Pancreas (tissue), 10 donors: ENCODE results near the gene WWC1. TPM values are rescaled to one million over a fixed set of nuclear protein-coding genes. Genes with fewer than 3 reads are reported as not detected.

ENCODE experiments used
- ATAC-seq, 4 donors: fragments of 200-7000 bp; cut with Tn5 transposase; one replicate each; pipeline versions ENCODE4 v1.8.0 to v1.9.1; 2020; ENCODE audit warnings: mild to moderate bottlenecking in 4 of 4, moderate library complexity in 4 of 4
- DNase-seq, 6 donors: peaks; one replicate each; pipeline ENCODE4 v3.0.0-alpha.2; 2020
- FAIRE-seq: peaks from 2 replicates; lab custom pipeline; 2012; peaks lifted over from hg19 to GRCh38; lab: Jason Lieb, UNC
- H3K27ac ChIP-seq, 4 donors: fragments of 200-600 bp; sonication (generic); 1 replicate in 3 of 4; 2 replicates in 1 of 4; pipeline versions ENCODE4 v1.5.0 to v1.8.0; 2020
- H3K27me3 ChIP-seq, 4 donors: fragments of 200-600 bp; one replicate each; pipeline ENCODE4 v1.8.0; 2021
- H3K36me3 ChIP-seq, 3 donors: fragments of 200-600 bp; sonication (generic) in 1 of 3; one replicate each; pipeline versions ENCODE4 v1.5.0 to v1.8.0; 2020 to 2021
- H3K4me1 ChIP-seq, 3 donors: fragments of 200-600 bp; one replicate each; pipeline ENCODE4 v1.8.0; 2021
- H3K4me3 ChIP-seq, 4 donors: fragments of 200-600 bp; sonication (generic) in 2 of 4; one replicate each; pipeline versions ENCODE4 v1.5.0 to v1.8.0; 2020 to 2021
- H3K9me3 ChIP-seq, 4 donors: fragments of 200-600 bp; one replicate each; pipeline ENCODE4 v1.8.0; 2021
- CTCF ChIP-seq, 4 donors: fragments of 200-600 bp; sonication (generic) in 3 of 4; IDR thresholded peaks; one replicate each; pipeline versions ENCODE4 v1.5.0 to v1.8.0; 2021; ENCODE audit warnings: antibody characterized with exemption in 4 of 4
- WGBS, 2 donors: extraction: QIAGEN DNeasy Blood & Tissue Kit; methylation state at CpG; one replicate each; pipeline ENCODE4 v1.1.7; 2013; 5-methylcytosine and 5-hydroxymethylcytosine counted together
- intact Hi-C, 3 donors: fragments of 100-400 bp; cut with DNase I; formaldehyde crosslinking; loops; one replicate each; pipeline versions ENCODE4 v1.11.1 to v1.14.2; 2022
- polyA plus RNA-seq, 2 donors: library from polyadenylated mRNA; stranded (reverse); fragments of 200-250 nt; gene quantifications; one replicate each; pipeline ENCODE4 v1.2.3, GENCODE V29; 2013
- total RNA-seq, 6 donors: library from RNA; stranded (reverse); fragmentation: NEBNext Ultra II Directional in 4 of 6; extraction: Animal tissue kit (Norgen Biotek cat#: 25700) in 4 of 6; gene quantifications; one replicate each; pipeline versions ENCODE4 v1.2.1 to v1.2.4, GENCODE V29; 2021 to 2023
- donor health status: healthy with polysubstance abuse.
- donor health status: DM: no; HTN: no; CAD: no; lungs with moderate emphysema.
- donor health status: DM: no; HTN: no; CAD: no.
- donor health status: control.
- donor health status: control.
- donor health status: Bipolar disorder and iron deficiency.
- donor health status: DM: yes; HTN: yes; CAD: no.
- donor health status: DM: no; HTN: no; CAD: no.
- donor health status: DM: no; HTN: no; CAD: no.
- donor health status: DM: yes; HTN: yes; CAD: no.

The WWC1 gene
- total and polyA plus RNA-seq, 8 donors = 35.0 to 54.2 (median 38.7) TPM

DNA sequence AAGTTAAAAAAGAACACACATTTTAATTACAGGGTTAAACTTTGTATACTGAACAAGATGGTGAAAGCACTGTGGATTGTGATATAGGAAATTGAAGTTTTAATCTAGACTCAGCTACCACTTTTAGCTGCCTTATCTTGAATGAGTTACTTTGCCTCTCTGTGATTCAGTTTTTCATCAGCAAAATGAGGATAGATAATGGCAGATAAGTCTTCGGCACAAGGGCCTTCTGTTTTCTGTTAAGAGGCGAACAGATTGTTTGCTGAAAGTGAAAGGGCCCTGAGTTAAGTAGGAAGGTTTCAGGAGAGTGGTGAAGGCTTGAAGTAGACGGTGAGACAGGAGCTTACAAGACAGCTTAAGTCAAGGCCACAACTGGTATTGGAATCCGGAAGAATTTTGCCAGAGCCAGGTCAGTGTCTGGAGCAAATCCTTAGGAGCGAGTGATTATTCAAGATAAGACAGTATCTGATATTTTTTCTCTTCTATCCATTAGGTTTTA lies 202.7 kb downstream of the WWC1 start:
- TF ChIP-seq CTCF (IDR thresholded peaks at IDR 0.05) = no peak
- no peaks in the 10 kb centered on the region for H3K4me1 ChIP-seq
- H3K36me3 ChIP-seq = peaks cover 17 to 72% (median 57%) of the 10 kb centered on the region in 3 donors
- no peaks in the 10 kb centered on the region for H3K9me3 ChIP-seq
- WGBS, 2 donors = 85 to 86% methylated on average over 5 of the region's 5 CpGs
- ATAC-seq = no peak
- DNase-seq = no peak
- H3K27ac ChIP-seq = no peak overlapping the region
- FAIRE-seq = no peak
- no peaks in the 10 kb centered on the region for H3K27me3 ChIP-seq
- no peak overlapping the region for H3K4me3 ChIP-seq
- intact Hi-C loops = no loop called here

DNA sequence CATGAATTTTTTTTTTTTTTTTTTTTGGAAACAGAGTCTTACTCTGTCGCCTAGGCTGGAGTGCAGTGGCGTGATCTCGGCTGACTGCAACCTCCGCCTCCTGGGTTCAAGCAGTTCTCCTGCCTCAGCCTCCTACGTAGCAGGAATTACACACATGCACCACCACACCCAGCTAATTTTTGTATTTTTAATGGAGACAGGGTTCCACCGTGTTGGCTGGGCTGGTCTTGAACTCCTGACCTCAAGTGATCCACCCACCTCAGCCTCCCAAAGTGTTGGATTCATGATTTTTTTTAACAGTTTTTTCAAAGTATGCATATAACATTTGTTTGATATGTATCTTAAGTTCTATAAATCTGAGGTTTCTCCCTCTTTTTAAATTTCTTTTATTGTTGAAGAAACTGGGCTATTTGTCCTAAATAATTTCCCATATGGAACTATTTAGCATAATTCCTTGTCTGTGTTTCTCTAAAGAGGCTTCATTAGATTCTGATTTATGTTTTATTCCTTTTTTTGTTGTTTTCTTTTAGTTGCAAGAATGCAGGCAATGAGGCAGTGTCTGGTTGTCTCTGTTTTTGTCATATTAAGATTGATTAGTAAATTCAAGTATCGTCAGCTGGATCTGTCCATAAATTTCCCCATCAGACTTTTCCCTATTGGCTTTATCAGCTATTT lies 211.3 kb downstream of the WWC1 start:
- intact Hi-C loops = no loop called here
- H3K4me3 ChIP-seq = no peak overlapping the region
- WGBS, 2 donors = 91 to 97% methylated on average over 7 of the region's 7 CpGs
- no peak overlapping the region for H3K27ac ChIP-seq
- H3K4me1 ChIP-seq = no peaks in the 10 kb centered on the region
- FAIRE-seq = no peak
- TF ChIP-seq CTCF (IDR thresholded peaks at IDR 0.05) = no peak
- H3K9me3 ChIP-seq = no peaks in the 10 kb centered on the region
- ATAC-seq = no peak
- no peak for DNase-seq
- no peaks in the 10 kb centered on the region for H3K27me3 ChIP-seq
- peaks cover 0 to 33% (median 16%) of the 10 kb centered on the region in 3 donors for H3K36me3 ChIP-seq

- H3K36me3 ChIP-seq = peaks cover 7 to 63% (median 40%) of the 10 kb centered on the region in 3 donors
- DNase-seq (no peak), ATAC-seq (no peak), FAIRE-seq (no peak)
- intact Hi-C loops = no loop called here
- H3K27ac ChIP-seq = no peak overlapping the region
- no peaks in the 10 kb centered on the region for H3K27me3 ChIP-seq
- no peak overlapping the region for H3K4me3 ChIP-seq
- WGBS, 2 donors = 98 to 99% methylated on average over 2 of the region's 2 CpGs
- no peaks in the 10 kb centered on the region for H3K4me1 ChIP-seq
- no peaks in the 10 kb centered on the region for H3K9me3 ChIP-seq
- TF ChIP-seq CTCF (IDR thresholded peaks at IDR 0.05) = no peak
Observed at GRCh38 chr5:168513861-168514428, 222.5 kb downstream of the WWC1 start.

Other genes with a start within 250 kb of the WWC1 start
- gene RARS1, start 194.8 kb downstream of the WWC1 start, total RNA-seq = 10 to 100 TPM; 38.6 to 48.8 (median 41.5) TPM
- 10 to 100 TPM; 18.4 to 34.7 TPM for gene RARS1, start 194.8 kb downstream of the WWC1 start, polyA plus RNA-seq
- 1 to 10 TPM in 1 of 6 donors, under 1 TPM in 4, not detected in 1; 0.31 to 1.5 (median 0.82) TPM for gene FBLL1, start 237.7 kb downstream of the WWC1 start, total RNA-seq
- 1 to 10 TPM; 1.3 to 5.4 TPM for gene FBLL1, start 237.7 kb downstream of the WWC1 start, polyA plus RNA-seq